Pancreas (tissue), 10 donors: Measurements from ENCODE around the gene SLAMF8. TPM values are rescaled to one million over a fixed set of nuclear protein-coding genes. Genes with fewer than 3 reads are reported as not detected.

Source experiments
- ATAC-seq, 4 donors: fragments of 200-7000 bp; cut with Tn5 transposase; one replicate each; pipeline versions ENCODE4 v1.8.0 to v1.9.1; 2020; ENCODE audit warnings: mild to moderate bottlenecking in 4 of 4, moderate library complexity in 4 of 4
- DNase-seq, 6 donors: peaks; one replicate each; pipeline ENCODE4 v3.0.0-alpha.2; 2020
- FAIRE-seq: peaks from 2 replicates; lab custom pipeline; 2012; peaks lifted over from hg19 to GRCh38; lab: Jason Lieb, UNC
- H3K27ac ChIP-seq, 4 donors: fragments of 200-600 bp; sonication (generic); 1 replicate in 3 of 4; 2 replicates in 1 of 4; pipeline versions ENCODE4 v1.5.0 to v1.8.0; 2020
- H3K27me3 ChIP-seq, 4 donors: fragments of 200-600 bp; one replicate each; pipeline ENCODE4 v1.8.0; 2021
- H3K36me3 ChIP-seq, 3 donors: fragments of 200-600 bp; sonication (generic) in 1 of 3; one replicate each; pipeline versions ENCODE4 v1.5.0 to v1.8.0; 2020 to 2021
- H3K4me1 ChIP-seq, 3 donors: fragments of 200-600 bp; one replicate each; pipeline ENCODE4 v1.8.0; 2021
- H3K4me3 ChIP-seq, 4 donors: fragments of 200-600 bp; sonication (generic) in 2 of 4; one replicate each; pipeline versions ENCODE4 v1.5.0 to v1.8.0; 2020 to 2021
- H3K9me3 ChIP-seq, 4 donors: fragments of 200-600 bp; one replicate each; pipeline ENCODE4 v1.8.0; 2021
- CTCF ChIP-seq, 4 donors: fragments of 200-600 bp; sonication (generic) in 3 of 4; IDR thresholded peaks; one replicate each; pipeline versions ENCODE4 v1.5.0 to v1.8.0; 2021; ENCODE audit warnings: antibody characterized with exemption in 4 of 4
- WGBS, 2 donors: extraction: QIAGEN DNeasy Blood & Tissue Kit; methylation state at CpG; one replicate each; pipeline ENCODE4 v1.1.7; 2013; 5-methylcytosine and 5-hydroxymethylcytosine counted together
- intact Hi-C, 3 donors: fragments of 100-400 bp; cut with DNase I; formaldehyde crosslinking; loops; one replicate each; pipeline versions ENCODE4 v1.11.1 to v1.14.2; 2022
- polyA plus RNA-seq, 2 donors: library from polyadenylated mRNA; stranded (reverse); fragments of 200-250 nt; gene quantifications; one replicate each; pipeline ENCODE4 v1.2.3, GENCODE V29; 2013
- total RNA-seq, 6 donors: library from RNA; stranded (reverse); fragmentation: NEBNext Ultra II Directional in 4 of 6; extraction: Animal tissue kit (Norgen Biotek cat#: 25700) in 4 of 6; gene quantifications; one replicate each; pipeline versions ENCODE4 v1.2.1 to v1.2.4, GENCODE V29; 2021 to 2023
- donor health status: healthy with polysubstance abuse.
- donor health status: DM: no; HTN: no; CAD: no; lungs with moderate emphysema.
- donor health status: DM: no; HTN: no; CAD: no.
- donor health status: control.
- donor health status: control.
- donor health status: Bipolar disorder and iron deficiency.
- donor health status: DM: yes; HTN: yes; CAD: no.
- donor health status: DM: no; HTN: no; CAD: no.
- donor health status: DM: no; HTN: no; CAD: no.
- donor health status: DM: yes; HTN: yes; CAD: no.

SLAMF8 gene
- total RNA-seq = 1 to 10 TPM in 3 of 6 donors, under 1 TPM in 2, not detected in 1; 0.38 to 8.8 (median 1.7) TPM
- under 1 TPM; 0.45 to 0.46 TPM for polyA plus RNA-seq

GRCh38 chr1:159826441-159827101 lies at the start of gene SLAMF8:
SLAMF8 (plus strand) TSS chr1:159826873; CDS start chr1:159826899, 26 bp downstream.
- FAIRE-seq (no peak), DNase-seq (peak in 1 of 6 donors; percentile 42), ATAC-seq (peak in 3 of 4 donors; percentile 40 to 71 (median 67))
- Histone ChIP-seq H3K4me1 (no peaks in the 10 kb centered on the region), H3K9me3 (no peaks in the 10 kb centered on the region), H3K27ac (peak within 1 kb of the TSS in 1 of 4 donors; percentile 34), H3K36me3 (no peaks in the 10 kb centered on the region), H3K4me3 (peak within 1 kb of the TSS in 1 of 4 donors; percentile 12), H3K27me3 (no peaks in the 10 kb centered on the region)
- WGBS, 2 donors = 62 to 75% methylated on average over 11 of the region's 11 CpGs
- no peak for TF ChIP-seq CTCF (IDR thresholded peaks at IDR 0.05)
- intact Hi-C loops = no loop called here

- Histone ChIP-seq H3K27me3 (no peaks in the 10 kb centered on the region), H3K36me3 (no peaks in the 10 kb centered on the region), H3K4me3 (no peak overlapping the region), H3K4me1 (peaks cover 0 to 10% (median 0%) of the 10 kb centered on the region in 3 donors), H3K9me3 (no peaks in the 10 kb centered on the region), H3K27ac (no peak overlapping the region)
- FAIRE-seq (no peak), DNase-seq (no peak), ATAC-seq (no peak)
- WGBS, 2 donors = 75 to 81% methylated on average over 4 of the region's 4 CpGs
- no peak for TF ChIP-seq CTCF (IDR thresholded peaks at IDR 0.05)
- intact Hi-C loops = no loop called here
Measured at GRCh38 chr1:159778266-159778665, 48.4 kb upstream of the SLAMF8 start.

GRCh38 chr1:159779403-159779851 lies 47.2 kb upstream of the SLAMF8 start:
- Histone ChIP-seq H3K4me1 (peaks cover 0 to 10% (median 0%) of the 10 kb centered on the region in 3 donors), H3K27me3 (no peaks in the 10 kb centered on the region), H3K4me3 (no peak overlapping the region), H3K36me3 (no peaks in the 10 kb centered on the region), H3K27ac (peak overlapping the region in 2 of 4 donors; percentile 38 to 52), H3K9me3 (no peaks in the 10 kb centered on the region)
- ATAC-seq (peak in 1 of 4 donors; percentile 5), FAIRE-seq (no peak), DNase-seq (peak in 1 of 6 donors; percentile 39)
- 77% methylated on average over 2 of the region's 2 CpGs for WGBS, 2 donors
- no peak for TF ChIP-seq CTCF (IDR thresholded peaks at IDR 0.05)
- intact Hi-C loops = no loop called here

- 1% methylated on average over 75 to 88 of the region's 88 CpGs for WGBS, 2 donors
Measured at GRCh38 chr1:159780583-159781582, 45.8 kb upstream of the SLAMF8 start, which contains the start of gene DUSP23. DUSP23 (plus strand) TSS chr1:159780962; CDS start chr1:159781101, 139 bp downstream.

More at GRCh38 chr1:159780583-159781582, 45.8 kb upstream of the SLAMF8 start, which contains the start of gene DUSP23:
- Histone ChIP-seq H3K36me3 (no peaks in the 10 kb centered on the region), H3K4me3 (peak within 1 kb of the TSS; percentile 58 to 93 (median 82)), H3K9me3 (no peaks in the 10 kb centered on the region), H3K27ac (peak within 1 kb of the TSS; percentile 62 to 81 (median 78)), H3K27me3 (no peaks in the 10 kb centered on the region), H3K4me1 (peaks cover 0 to 10% (median 0%) of the 10 kb centered on the region in 3 donors)
- DNase-seq (peak; percentile 96 to 99 (median 98)), FAIRE-seq (peak; percentile 98), ATAC-seq (peak; percentile 95 to 98 (median 98))
- intact Hi-C loops = no loop called here
- peak; percentile 86 to 93 (median 88) for TF ChIP-seq CTCF (IDR thresholded peaks at IDR 0.05)
